Caco-2 (cell line): ENCODE data around the gene BBX. TPM values are rescaled to one million over a fixed set of nuclear protein-coding genes. Genes with fewer than 3 reads are reported as not detected.

Source experiments
- BruUV-seq: library from RNA; stranded (reverse); fragments of 400-500 nt; replicated peaks from 2 replicates; lab custom pipeline; 2021; lab: Mats Ljungman, UMichigan
- CTCF ChIA-PET: fragments of 300-600 bp; sonication (Branson Sonifier 250); formaldehyde crosslinking; loops from one replicate; lab custom pipeline; 2022; ENCODE audit warnings: antibody characterized with exemption; lab: Charles Lee
- POLR2A ChIA-PET: fragments of 300-600 bp; sonication (Branson Sonifier 250); formaldehyde crosslinking; loops from one replicate; lab custom pipeline; 2022; ENCODE audit warnings: antibody characterized with exemption; lab: Charles Lee
- DNase-seq, 2 experiments: peaks; one replicate each; pipeline versions ENCODE4 v3.0.0 to v3.0.0-alpha.2; 2020 to 2022
- H3K27me3 ChIP-seq: replicated peaks from 2 replicates; pipeline ENCODE4 v1.6.0; 2011; ENCODE audit warnings: low read length; ENCODE audit not compliant: control insufficient read depth, insufficient read depth
- H3K36me3 ChIP-seq: 2 replicates; pipeline ENCODE4 v1.5.1; 2011; ENCODE audit warnings: low read length; ENCODE audit not compliant: control insufficient read depth, insufficient read depth
- H3K4me1 ChIP-seq: fragments of 250-450 bp; sonication (Bioruptor Pico); 2 replicates; pipeline ENCODE4 v1.5.1; 2020; ENCODE audit warnings: mild to moderate bottlenecking
- H3K4me3 ChIP-seq: 2 replicates; pipeline ENCODE4 v1.5.1; 2011; ENCODE audit warnings: low read depth, mild to moderate bottlenecking, control low read depth, low read length
- H3K9me3 ChIP-seq: fragments of 250-450 bp; sonication (Bioruptor Pico); 2 replicates; pipeline ENCODE4 v1.5.1; 2020; ENCODE audit warnings: mild to moderate bottlenecking, moderate library complexity
- H3K27ac Mint-ChIP-seq: one replicate; pipeline ENCODE4 v1.8.0; 2022; ENCODE audit warnings: mixed read lengths; ENCODE audit not compliant: unreplicated experiment
- H3K27me3 Mint-ChIP-seq: one replicate; pipeline ENCODE4 v1.8.0; 2022; ENCODE audit warnings: mixed read lengths; ENCODE audit not compliant: insufficient read depth, unreplicated experiment
- H3K36me3 Mint-ChIP-seq: one replicate; pipeline ENCODE4 v1.8.0; 2022; ENCODE audit warnings: mild to moderate bottlenecking, mixed read lengths; ENCODE audit not compliant: insufficient read depth, unreplicated experiment
- H3K4me1 Mint-ChIP-seq: one replicate; pipeline ENCODE4 v1.8.0; 2022; ENCODE audit warnings: low read depth, mixed read lengths; ENCODE audit not compliant: unreplicated experiment
- H3K4me3 Mint-ChIP-seq: one replicate; pipeline ENCODE4 v1.8.0; 2022; ENCODE audit warnings: mild to moderate bottlenecking, moderate library complexity, mixed read lengths; ENCODE audit not compliant: unreplicated experiment
- H3K9me3 Mint-ChIP-seq: one replicate; pipeline ENCODE4 v1.8.0; 2022; ENCODE audit warnings: mixed read lengths; ENCODE audit not compliant: unreplicated experiment
- intact Hi-C: fragments of 100-400 bp; cut with micrococcal nuclease; formaldehyde crosslinking; loops from one replicate; pipeline ENCODE4 v1.10.0; 2022; ENCODE audit not compliant: unreplicated experiment
- total RNA-seq: library from RNA; stranded (reverse); gene quantifications from 2 replicates; pipeline ENCODE4 v1.2.3, GENCODE V29; 2022
- TF ChIP-seq, protein P1 (sequence below), 2 experiments: fragments of 200-600 bp in 1 of 2; IDR thresholded peaks; 1 replicate in 1 of 2; 2 replicates in 1 of 2; pipeline versions ENCODE4 v1.5.1 to v1.8.0; 2011 to 2022; ENCODE audit warnings: antibody characterized with exemption in 1 of 2, control low read depth in 1 of 2, inconsistent platforms in 1 of 2, low read depth in 1 of 2, low read length in 1 of 2, mild to moderate bottlenecking in 1 of 2, moderate library complexity in 1 of 2; ENCODE audit not compliant: insufficient read depth in 1 of 2, severe bottlenecking in 1 of 2, unreplicated experiment in 1 of 2

BBX gene
- total RNA-seq, 1 experiment from 2014 or later = 2.6 TPM

- intact Hi-C loops = loop anchor here (2.0 kb wide), 1 partner anchor 90 kb away; no protein-coding TSS in a partner anchor
- CTCF ChIA-PET = interaction anchor here (0.6 kb wide), 1 partner anchor 77 kb away, joined by 3 read pairs; no protein-coding TSS in a partner anchor
- peaks cover 6% of the 10 kb centered on the region for H3K27me3 Mint-ChIP-seq
- Histone ChIP-seq H3K4me3 (no peak overlapping the region), H3K9me3 (no peaks in the 10 kb centered on the region), H3K36me3 (no peaks in the 10 kb centered on the region), H3K4me1 (no peaks in the 10 kb centered on the region), H3K27me3 (no peaks in the 10 kb centered on the region)
- no peak for DNase-seq
- H3K9me3 Mint-ChIP-seq = no peaks in the 10 kb centered on the region
- TF ChIP-seq, protein P1, sequence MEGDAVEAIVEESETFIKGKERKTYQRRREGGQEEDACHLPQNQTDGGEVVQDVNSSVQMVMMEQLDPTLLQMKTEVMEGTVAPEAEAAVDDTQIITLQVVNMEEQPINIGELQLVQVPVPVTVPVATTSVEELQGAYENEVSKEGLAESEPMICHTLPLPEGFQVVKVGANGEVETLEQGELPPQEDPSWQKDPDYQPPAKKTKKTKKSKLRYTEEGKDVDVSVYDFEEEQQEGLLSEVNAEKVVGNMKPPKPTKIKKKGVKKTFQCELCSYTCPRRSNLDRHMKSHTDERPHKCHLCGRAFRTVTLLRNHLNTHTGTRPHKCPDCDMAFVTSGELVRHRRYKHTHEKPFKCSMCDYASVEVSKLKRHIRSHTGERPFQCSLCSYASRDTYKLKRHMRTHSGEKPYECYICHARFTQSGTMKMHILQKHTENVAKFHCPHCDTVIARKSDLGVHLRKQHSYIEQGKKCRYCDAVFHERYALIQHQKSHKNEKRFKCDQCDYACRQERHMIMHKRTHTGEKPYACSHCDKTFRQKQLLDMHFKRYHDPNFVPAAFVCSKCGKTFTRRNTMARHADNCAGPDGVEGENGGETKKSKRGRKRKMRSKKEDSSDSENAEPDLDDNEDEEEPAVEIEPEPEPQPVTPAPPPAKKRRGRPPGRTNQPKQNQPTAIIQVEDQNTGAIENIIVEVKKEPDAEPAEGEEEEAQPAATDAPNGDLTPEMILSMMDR (IDR thresholded peaks at IDR 0.05; ENCODE audit: insufficient read depth in 1 of 2, low read depth in 1 of 2, low read length in 1 of 2, severe bottlenecking in 1 of 2, unreplicated experiment in 1 of 2) = no peak
- H3K4me3 Mint-ChIP-seq = no peak overlapping the region
- H3K36me3 Mint-ChIP-seq = no peaks in the 10 kb centered on the region
- no TSS peak for BruUV-seq
- no peak overlapping the region for H3K27ac Mint-ChIP-seq
- POLR2A ChIA-PET = no interaction called here
- H3K4me1 Mint-ChIP-seq = peaks cover 5% of the 10 kb centered on the region
These were observed 141.9 kb downstream of the BBX start for GRCh38 chr3:107664614-107665013.

DNA sequence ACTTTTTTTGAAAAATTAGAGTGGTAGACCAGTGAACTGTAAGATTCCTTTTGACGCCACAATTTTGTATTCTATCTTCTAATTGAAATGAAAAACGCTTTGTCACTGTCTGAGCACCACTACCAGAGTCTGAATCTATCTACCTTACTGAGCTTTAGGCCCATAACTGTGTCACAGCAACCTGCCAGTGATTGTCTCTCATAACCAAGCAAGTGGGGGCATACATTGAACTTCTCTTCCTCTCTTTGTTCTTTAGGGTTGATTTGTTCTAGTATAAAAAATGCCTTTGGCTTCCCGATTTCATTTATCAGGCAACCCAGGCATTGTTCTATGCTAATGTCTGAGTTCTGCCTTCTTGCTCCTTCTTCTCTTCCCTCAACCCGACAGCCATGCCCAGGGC is 142.6 kb downstream of the BBX start:
- Histone ChIP-seq H3K4me3 (no peak overlapping the region), H3K4me1 (no peaks in the 10 kb centered on the region), H3K36me3 (no peaks in the 10 kb centered on the region), H3K9me3 (no peaks in the 10 kb centered on the region), H3K27me3 (no peaks in the 10 kb centered on the region)
- BruUV-seq = no TSS peak
- Mint-ChIP-seq H3K27me3 (peaks cover 6% of the 10 kb centered on the region), H3K27ac (no peak overlapping the region), H3K4me3 (no peak overlapping the region), H3K4me1 (peaks cover 5% of the 10 kb centered on the region), H3K9me3 (no peaks in the 10 kb centered on the region), H3K36me3 (no peaks in the 10 kb centered on the region)
- DNase-seq = no peak
- CTCF ChIA-PET = interaction anchor here (0.6 kb wide), 1 partner anchor 76 kb away, joined by 3 read pairs; no protein-coding TSS in a partner anchor
- intact Hi-C loops = loop anchor here (2.0 kb wide), 1 partner anchor 91 kb away; no protein-coding TSS in a partner anchor
- POLR2A ChIA-PET = no interaction called here
- TF ChIP-seq, protein P1 (IDR thresholded peaks at IDR 0.05; ENCODE audit: insufficient read depth in 1 of 2, low read depth in 1 of 2, low read length in 1 of 2, severe bottlenecking in 1 of 2, unreplicated experiment in 1 of 2) = no peak

DNA sequence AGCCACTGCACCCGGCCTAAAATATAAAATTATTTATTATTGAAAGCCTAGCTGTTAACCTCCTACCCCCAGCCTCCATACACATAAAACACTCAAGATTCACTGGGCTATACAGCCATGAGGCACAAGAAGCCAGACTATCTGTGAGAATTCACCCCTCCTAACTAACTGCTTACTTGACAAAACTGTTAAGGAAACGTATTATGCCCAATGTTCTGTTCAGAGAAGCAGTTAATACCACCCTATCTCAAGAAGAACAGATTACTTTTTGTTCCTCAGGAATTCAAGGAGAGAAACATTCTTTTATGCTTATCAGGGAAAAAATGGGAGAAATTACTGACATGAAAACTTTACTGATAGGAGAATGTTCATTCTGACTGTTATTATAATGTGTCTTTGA is 144.1 kb downstream of the BBX start:
- no peak for DNase-seq
- TF ChIP-seq, protein P1 (IDR thresholded peaks at IDR 0.05; ENCODE audit: insufficient read depth in 1 of 2, low read depth in 1 of 2, low read length in 1 of 2, severe bottlenecking in 1 of 2, unreplicated experiment in 1 of 2) = no peak
- Histone ChIP-seq H3K27me3 (no peaks in the 10 kb centered on the region), H3K9me3 (no peaks in the 10 kb centered on the region), H3K4me1 (no peaks in the 10 kb centered on the region), H3K4me3 (no peak overlapping the region), H3K36me3 (no peaks in the 10 kb centered on the region)
- no peaks in the 10 kb centered on the region for H3K36me3 Mint-ChIP-seq
- H3K27me3 Mint-ChIP-seq = peaks cover 3% of the 10 kb centered on the region
- BruUV-seq = no TSS peak
- H3K4me3 Mint-ChIP-seq = no peak overlapping the region
- intact Hi-C loops = no loop called here
- CTCF ChIA-PET = no interaction called here
- peaks cover 5% of the 10 kb centered on the region for H3K4me1 Mint-ChIP-seq
- no peaks in the 10 kb centered on the region for H3K9me3 Mint-ChIP-seq
- H3K27ac Mint-ChIP-seq = no peak overlapping the region
- POLR2A ChIA-PET = no interaction called here
